Keratinocyte (primary cell): ENCODE measurements around the gene ARL5A. TPM values are rescaled to one million over a fixed set of nuclear protein-coding genes. Genes with fewer than 3 reads are reported as not detected.
A peak's percentile ranks its signal among the peaks of the same experiment; 100 is the strongest.
"Not testable (repeated sequence)": the region's sequence is repeated elsewhere in the genome, so short reads cannot be mapped to it uniquely, and the experiment has no call there.

Experiments
- DNase-seq: peaks from one replicate; pipeline ENCODE4 v3.0.0-alpha.2; 2011; ENCODE audit warnings: low read depth, missing footprints, low spot score
- FAIRE-seq: peaks from 2 replicates; lab custom pipeline; 2011; peaks lifted over from hg19 to GRCh38; lab: Jason Lieb, UNC
- H2AFZ ChIP-seq: 2 replicates; pipeline ENCODE4 v1.6.0; 2012; ENCODE audit warnings: low read length, control low read depth, inconsistent platforms; ENCODE audit not compliant: control insufficient read depth
- H3K27ac ChIP-seq: 2 replicates; pipeline ENCODE4 v1.5.1; 2011; ENCODE audit warnings: low read length; ENCODE audit not compliant: control insufficient read depth, insufficient read depth
- H3K27me3 ChIP-seq: 3 replicates; pipeline ENCODE4 v1.6.0; 2011; ENCODE audit warnings: low read length; ENCODE audit not compliant: control insufficient read depth, insufficient read depth; ENCODE audit errors: extremely low read depth
- H3K36me3 ChIP-seq, 2 experiments: 2 replicates in 1 of 2; 3 replicates in 1 of 2; pipeline ENCODE4 v1.5.1; 2011; ENCODE audit warnings: low read length in 2 of 2, mild to moderate bottlenecking in 1 of 2; ENCODE audit not compliant: control insufficient read depth in 2 of 2, insufficient read depth in 2 of 2; ENCODE audit errors: extremely low read depth in 1 of 2
- H3K4me1 ChIP-seq: 3 replicates; pipeline ENCODE4 v1.5.1; 2011; ENCODE audit warnings: low read length; ENCODE audit not compliant: control insufficient read depth, insufficient read depth; ENCODE audit errors: extremely low read depth
- H3K4me2 ChIP-seq: 3 replicates; pipeline ENCODE4 v1.6.0; 2011; ENCODE audit warnings: low read depth, low read length; ENCODE audit not compliant: control insufficient read depth, insufficient read depth; ENCODE audit errors: extremely low read depth
- H3K4me3 ChIP-seq, 3 experiments: fragments of 200-600 bp in 1 of 3; sonication (generic) in 1 of 3; 2 replicates in 2 of 3; 3 replicates in 1 of 3; pipeline ENCODE4 v1.5.1; 2011 to 2016; ENCODE audit warnings: low read length in 3 of 3, mild to moderate bottlenecking in 3 of 3, control low read depth in 2 of 3, inconsistent platforms in 1 of 3, low read depth in 1 of 3, mixed read lengths in 1 of 3, mixed run types in 1 of 3, moderate library complexity in 1 of 3; ENCODE audit not compliant: control insufficient read depth in 2 of 3, insufficient read depth in 2 of 3; ENCODE audit errors: extremely low read depth in 1 of 3
- H3K79me2 ChIP-seq: 2 replicates; pipeline ENCODE4 v1.6.0; 2012; ENCODE audit warnings: low read length; ENCODE audit not compliant: control insufficient read depth, insufficient read depth
- H3K9ac ChIP-seq: 3 replicates; pipeline ENCODE4 v1.6.0; 2011; ENCODE audit warnings: low read length; ENCODE audit not compliant: control insufficient read depth, insufficient read depth; ENCODE audit errors: extremely low read depth
- H3K9me1 ChIP-seq: 3 replicates; pipeline ENCODE4 v1.6.0; 2011; ENCODE audit warnings: low read length; ENCODE audit not compliant: control insufficient read depth, insufficient read depth; ENCODE audit errors: extremely low read depth
- H3K9me3 ChIP-seq: 2 replicates; pipeline ENCODE4 v1.5.1; 2012; ENCODE audit warnings: low read depth, low read length; ENCODE audit not compliant: control insufficient read depth
- H4K20me1 ChIP-seq: 3 replicates; pipeline ENCODE4 v1.6.0; 2011; ENCODE audit warnings: low read length; ENCODE audit not compliant: control insufficient read depth, insufficient read depth; ENCODE audit errors: extremely low read depth
- EZH2 ChIP-seq: IDR thresholded peaks from one replicate; pipeline ENCODE4 v1.6.1; 2012; ENCODE audit warnings: inconsistent platforms, mild to moderate bottlenecking, low read length, moderate library complexity
- dilution Hi-C: fragments of 300-500 bp; cut with MboI; formaldehyde crosslinking; loops from one replicate; pipeline ENCODE4 v1.7.0; 2020; ENCODE audit warnings: low sequenced_read_pairs; ENCODE audit not compliant: extremely low pct_ligation_motif_present
- polyA minus RNA-seq, 3 experiments: library from RNA; depleted of rRNA, polyadenylated mRNA; stranded (reverse); fragments of >200 nt; gene quantifications; 1 replicate in 1 of 3; 2 replicates in 1 of 3; 3 replicates in 1 of 3; pipeline ENCODE4 v1.2.3, GENCODE V29; 2011
- polyA plus RNA-seq, 5 experiments: library from polyadenylated mRNA; depleted of rRNA in 3 of 5; stranded (reverse) in 3 of 5; stranded (forward) in 1 of 5; unstranded in 1 of 5; fragments of >200 nt; gene quantifications; 1 replicate in 1 of 5; 2 replicates in 3 of 5; 3 replicates in 1 of 5; pipeline versions ENCODE4 v1.2.1 to v1.2.3, GENCODE V29; 2011 to 2012; ENCODE audit warnings: missing spikeins in 2 of 5, low read depth in 1 of 5, low replicate concordance in 1 of 5
- TF ChIP-seq, protein P1 (sequence below), 3 experiments: IDR thresholded peaks in 1 of 3; conservative IDR thresholded peaks in 1 of 3; optimal IDR thresholded peaks in 1 of 3; 2 replicates in 2 of 3; 3 replicates in 1 of 3; pipeline versions ENCODE3 to v1.5.1; 2011; ENCODE audit warnings: low read length in 3 of 3, mild to moderate bottlenecking in 3 of 3, moderate library complexity in 2 of 3, control low read depth in 1 of 3, inconsistent platforms in 1 of 3; ENCODE audit not compliant: insufficient read depth in 2 of 3; ENCODE audit errors: extremely low read depth in 1 of 3

Gene ARL5A, protein sequence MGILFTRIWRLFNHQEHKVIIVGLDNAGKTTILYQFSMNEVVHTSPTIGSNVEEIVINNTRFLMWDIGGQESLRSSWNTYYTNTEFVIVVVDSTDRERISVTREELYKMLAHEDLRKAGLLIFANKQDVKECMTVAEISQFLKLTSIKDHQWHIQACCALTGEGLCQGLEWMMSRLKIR
- polyA plus RNA-seq (18.8 to 25.5 TPM (median 21.5 TPM) in 3 replicates), polyA minus RNA-seq (3.3 to 52.6 TPM (median 24.6 TPM) in 3 replicates)
- 135 TPM for polyA plus RNA-seq (2011; ENCODE audit: low read depth)
- polyA plus RNA-seq (2011; cell fraction: cytosol; rRNA removed): 23.0 and 40.7 TPM in 2 replicates
- 17.0 and 18.6 TPM in 2 replicates for polyA plus RNA-seq (2011; cell fraction: nucleus; rRNA removed)
- 25.9 and 58.0 TPM in 2 replicates for polyA plus RNA-seq (2012; ENCODE audit: low replicate concordance)
- 11.9 TPM for polyA minus RNA-seq (2011; cell fraction: cytosol; rRNA and poly(A)+ RNA removed)
- polyA minus RNA-seq (2011; cell fraction: nucleus; rRNA and poly(A)+ RNA removed): 13.2 and 35.1 TPM in 2 replicates

DNA sequence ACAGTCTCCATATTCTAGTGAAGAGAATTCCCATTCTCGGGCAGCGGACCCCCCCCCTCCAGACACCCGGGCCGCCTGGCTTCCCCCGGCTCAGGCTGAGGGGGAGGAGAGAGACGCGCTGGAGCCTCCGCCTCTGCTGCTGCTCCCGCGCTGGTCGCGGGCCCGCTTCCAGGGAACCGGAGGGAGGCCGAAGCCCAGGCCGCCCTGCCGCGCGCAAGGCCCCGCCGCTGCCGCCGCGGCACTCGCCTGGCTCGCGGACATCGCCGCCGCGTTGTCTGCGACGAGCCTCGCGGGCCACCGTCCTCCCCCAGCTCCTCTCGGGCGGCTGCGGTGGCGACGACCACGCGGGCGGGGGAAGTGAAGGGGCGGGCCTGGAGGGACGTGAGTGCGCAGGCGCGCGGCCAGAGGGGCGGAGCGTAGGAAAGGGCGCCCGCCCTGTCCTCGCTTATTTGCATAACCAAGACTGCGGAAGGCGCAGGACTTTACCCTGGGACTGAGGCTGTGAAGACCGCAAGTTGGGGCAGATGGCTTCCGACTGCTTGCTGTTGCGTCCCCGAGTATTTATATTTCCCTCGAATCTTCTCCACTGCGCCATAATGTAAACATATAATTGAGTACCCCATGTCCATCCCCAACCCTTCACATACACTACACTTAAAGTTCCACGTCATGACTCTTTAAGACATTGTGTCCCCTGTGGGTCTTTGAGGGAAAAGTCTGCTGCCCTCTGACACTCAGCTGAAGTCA lies at the start of gene ARL5A:
Gene ARL5A, minus strand, starts transcription at position 279 of the 747 bp plus-strand sequence. Its CDS starts 245 bp downstream, at position 34.
- TF ChIP-seq EZH2: no peak
- TF ChIP-seq, protein P1, sequence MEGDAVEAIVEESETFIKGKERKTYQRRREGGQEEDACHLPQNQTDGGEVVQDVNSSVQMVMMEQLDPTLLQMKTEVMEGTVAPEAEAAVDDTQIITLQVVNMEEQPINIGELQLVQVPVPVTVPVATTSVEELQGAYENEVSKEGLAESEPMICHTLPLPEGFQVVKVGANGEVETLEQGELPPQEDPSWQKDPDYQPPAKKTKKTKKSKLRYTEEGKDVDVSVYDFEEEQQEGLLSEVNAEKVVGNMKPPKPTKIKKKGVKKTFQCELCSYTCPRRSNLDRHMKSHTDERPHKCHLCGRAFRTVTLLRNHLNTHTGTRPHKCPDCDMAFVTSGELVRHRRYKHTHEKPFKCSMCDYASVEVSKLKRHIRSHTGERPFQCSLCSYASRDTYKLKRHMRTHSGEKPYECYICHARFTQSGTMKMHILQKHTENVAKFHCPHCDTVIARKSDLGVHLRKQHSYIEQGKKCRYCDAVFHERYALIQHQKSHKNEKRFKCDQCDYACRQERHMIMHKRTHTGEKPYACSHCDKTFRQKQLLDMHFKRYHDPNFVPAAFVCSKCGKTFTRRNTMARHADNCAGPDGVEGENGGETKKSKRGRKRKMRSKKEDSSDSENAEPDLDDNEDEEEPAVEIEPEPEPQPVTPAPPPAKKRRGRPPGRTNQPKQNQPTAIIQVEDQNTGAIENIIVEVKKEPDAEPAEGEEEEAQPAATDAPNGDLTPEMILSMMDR (optimal IDR thresholded peaks at IDR 0.05 in 1 of 3, IDR thresholded peaks at IDR 0.05 in 1 of 3, conservative IDR thresholded peaks at IDR 0.05 in 1 of 3; ENCODE audit: extremely low read depth in 1 of 3, insufficient read depth in 2 of 3, low read length in 3 of 3): no peak
- no peaks in the 10 kb centered on the region for H3K27me3 ChIP-seq
- DNase-seq (peak; percentile 58), FAIRE-seq (peak; percentile 68)
- H3K9me3 ChIP-seq: no peaks in the 10 kb centered on the region
- H3K9me1 ChIP-seq: no peaks in the 10 kb centered on the region
- peak within 1 kb of the TSS; percentile 91 for H3K4me2 ChIP-seq
- H3K4me1 ChIP-seq: peaks cover 25% of the 10 kb centered on the region
- H3K27ac ChIP-seq: peak within 1 kb of the TSS; percentile 80
- H3K36me3 ChIP-seq: no peaks in the 10 kb centered on the region
- dilution Hi-C loops: no loop called here
- H3K9ac ChIP-seq: peak within 1 kb of the TSS; percentile 92
- peaks cover 6% of the 10 kb centered on the region for H4K20me1 ChIP-seq
- peaks cover 49% of the 10 kb centered on the region for H3K79me2 ChIP-seq
- peak within 1 kb of the TSS; percentile 81 to 100 (median 97) for H3K4me3 ChIP-seq
- peak within 1 kb of the TSS; percentile 99 for H2AFZ ChIP-seq

DNA sequence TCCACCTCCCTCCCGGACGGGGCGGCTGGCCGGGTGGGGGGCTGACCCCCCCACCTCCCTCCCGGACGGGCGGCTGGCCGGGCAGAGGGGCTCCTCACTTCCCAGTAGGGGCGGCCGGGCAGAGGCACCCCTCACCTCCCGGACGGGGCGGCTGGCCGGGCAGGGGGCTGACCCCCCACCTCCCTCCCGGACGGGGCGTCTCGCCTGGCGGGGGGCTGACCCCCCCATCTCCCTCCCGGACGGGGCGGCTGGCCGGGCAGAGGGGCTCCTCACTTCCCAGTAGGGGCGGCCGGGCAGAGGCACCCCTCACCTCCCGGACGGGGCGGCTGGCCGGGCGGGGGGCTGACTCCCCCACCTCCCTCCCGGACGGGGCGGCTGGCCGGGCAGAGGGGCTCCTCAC lies 47.4 kb upstream of the ARL5A start:
- H3K9me3 ChIP-seq, H2AFZ ChIP-seq, H4K20me1 ChIP-seq, H3K9ac ChIP-seq, H3K79me2 ChIP-seq, H3K4me1 ChIP-seq, H3K4me3 ChIP-seq, H3K9me1 ChIP-seq, H3K4me2 ChIP-seq, H3K36me3 ChIP-seq, DNase-seq, FAIRE-seq, dilution Hi-C loops, H3K27ac ChIP-seq, H3K27me3 ChIP-seq: not testable (repeated sequence)
